ENCODE data around the gene OTX2.

The OTX2 gene

GRCh38 chr14:56829151-56829550 lies 18.9 kb upstream of the OTX2 start:
- Histone ChIP-seq H3K4me1 (ENCODE audit: control insufficient read depth, insufficient read depth, low read length, poor library complexity, severe bottlenecking) (no peaks in the 10 kb centered on the region), H3K27ac (ENCODE audit: insufficient read depth, low read length, poor library complexity, severe bottlenecking) (no peak overlapping the region), H3K4me3 (ENCODE audit: insufficient read depth, low read depth, low read length, poor library complexity, severe bottlenecking) (no peak overlapping the region), H3K27me3 (replicated peaks; ENCODE audit: control insufficient read depth, insufficient read depth, low read length, poor library complexity, severe bottlenecking) (no peaks in the 10 kb centered on the region), H3K9me3 (ENCODE audit: control insufficient read depth, low read length) (no peaks in the 10 kb centered on the region), H3K36me3 (ENCODE audit: control insufficient read depth, insufficient read depth, low read length) (no peaks in the 10 kb centered on the region)
- no peak for DNase-seq

GRCh38 chr14:56826214-56826613 lies 15.9 kb upstream of the OTX2 start:
- no peaks in the 10 kb centered on the region for H3K4me1 ChIP-seq (ENCODE audit: control insufficient read depth, insufficient read depth, low read length, poor library complexity, severe bottlenecking)
- no peaks in the 10 kb centered on the region for H3K36me3 ChIP-seq (ENCODE audit: control insufficient read depth, insufficient read depth, low read length)
- DNase-seq: no peak
- no peaks in the 10 kb centered on the region for H3K27me3 ChIP-seq (replicated peaks; ENCODE audit: control insufficient read depth, insufficient read depth, low read length, poor library complexity, severe bottlenecking)
- no peak overlapping the region for H3K4me3 ChIP-seq (ENCODE audit: insufficient read depth, low read depth, low read length, poor library complexity, severe bottlenecking)
- no peaks in the 10 kb centered on the region for H3K9me3 ChIP-seq (ENCODE audit: control insufficient read depth, low read length)
- H3K27ac ChIP-seq (ENCODE audit: insufficient read depth, low read length, poor library complexity, severe bottlenecking): no peak overlapping the region

DNA sequence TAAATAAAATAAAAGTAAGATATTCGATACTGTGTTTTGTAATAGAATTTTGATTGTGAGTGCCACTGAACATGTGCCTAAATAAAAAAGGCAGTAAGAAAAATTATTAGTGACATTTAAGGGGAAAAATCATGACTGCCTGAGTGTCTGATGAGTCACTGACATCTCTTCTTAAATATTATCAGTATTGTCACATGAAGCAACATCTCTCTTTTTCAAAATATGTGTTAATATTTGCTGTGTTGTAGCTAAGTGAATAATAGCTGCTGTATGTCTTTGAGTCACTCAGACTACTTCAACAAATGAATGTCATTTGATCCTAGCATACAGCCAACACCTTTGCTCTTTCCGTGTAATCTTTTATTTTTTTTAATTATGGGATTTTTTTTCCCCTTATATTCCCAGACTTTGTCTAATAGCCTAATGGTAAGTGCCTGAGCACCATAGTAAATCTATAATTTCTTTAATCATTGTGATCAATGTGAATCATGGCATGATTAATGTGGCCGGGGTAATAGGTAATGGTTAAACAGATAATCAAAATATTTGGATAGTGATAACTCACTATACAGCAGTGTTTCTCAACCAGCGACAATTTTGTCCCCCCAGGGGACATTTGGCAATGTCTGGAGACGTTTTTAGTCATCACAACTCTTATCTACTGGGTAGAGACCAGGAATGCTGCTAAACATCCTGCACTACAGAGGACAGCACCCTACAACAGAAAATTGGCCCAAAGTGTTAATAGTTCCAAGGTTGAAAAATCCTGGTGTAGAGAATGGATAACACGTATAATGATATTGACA lies 11.7 kb upstream of the OTX2 start:
- Histone ChIP-seq H3K27me3 (replicated peaks; ENCODE audit: control insufficient read depth, insufficient read depth, low read length, poor library complexity, severe bottlenecking) (peaks cover 6% of the 10 kb centered on the region), H3K36me3 (ENCODE audit: control insufficient read depth, insufficient read depth, low read length) (no peaks in the 10 kb centered on the region), H3K4me1 (ENCODE audit: control insufficient read depth, insufficient read depth, low read length, poor library complexity, severe bottlenecking) (no peaks in the 10 kb centered on the region), H3K4me3 (ENCODE audit: insufficient read depth, low read depth, low read length, poor library complexity, severe bottlenecking) (no peak overlapping the region), H3K27ac (ENCODE audit: insufficient read depth, low read length, poor library complexity, severe bottlenecking) (no peak overlapping the region), H3K9me3 (ENCODE audit: control insufficient read depth, low read length) (no peaks in the 10 kb centered on the region)
- DNase-seq: no peak

DNA sequence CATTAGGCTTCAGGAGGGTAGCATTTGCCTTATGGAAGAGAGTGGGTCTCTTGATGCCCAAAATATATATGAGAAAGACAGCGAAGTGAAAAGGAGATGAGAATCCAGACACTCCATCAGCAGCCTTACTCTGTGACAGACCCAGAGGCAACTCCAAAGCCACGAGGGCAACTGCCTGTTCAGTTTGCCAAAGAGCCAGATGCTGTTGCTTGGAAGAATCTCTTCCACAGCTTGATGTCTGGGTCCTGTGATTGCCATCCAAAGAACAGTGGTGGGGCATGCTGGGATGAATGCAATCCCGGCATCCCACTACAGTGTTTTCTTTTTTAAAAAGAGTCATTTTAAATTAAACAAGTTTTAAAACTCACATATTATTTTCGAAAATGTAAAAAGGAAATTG lies 10.9 kb upstream of the OTX2 start:
- H3K36me3 ChIP-seq (ENCODE audit: control insufficient read depth, insufficient read depth, low read length): no peaks in the 10 kb centered on the region
- no peak for DNase-seq
- no peaks in the 10 kb centered on the region for H3K9me3 ChIP-seq (ENCODE audit: control insufficient read depth, low read length)
- no peak overlapping the region for H3K4me3 ChIP-seq (ENCODE audit: insufficient read depth, low read depth, low read length, poor library complexity, severe bottlenecking)
- H3K4me1 ChIP-seq (ENCODE audit: control insufficient read depth, insufficient read depth, low read length, poor library complexity, severe bottlenecking): no peaks in the 10 kb centered on the region
- peaks cover 6% of the 10 kb centered on the region for H3K27me3 ChIP-seq (replicated peaks; ENCODE audit: control insufficient read depth, insufficient read depth, low read length, poor library complexity, severe bottlenecking)
- H3K27ac ChIP-seq (ENCODE audit: insufficient read depth, low read length, poor library complexity, severe bottlenecking): no peak overlapping the region

GRCh38 chr14:56817396-56817921 lies 7.2 kb upstream of the OTX2 start:
- H3K27me3 ChIP-seq (replicated peaks; ENCODE audit: control insufficient read depth, insufficient read depth, low read length, poor library complexity, severe bottlenecking): peaks cover 15% of the 10 kb centered on the region
- no peak for DNase-seq
- no peak overlapping the region for H3K27ac ChIP-seq (ENCODE audit: insufficient read depth, low read length, poor library complexity, severe bottlenecking)
- no peaks in the 10 kb centered on the region for H3K36me3 ChIP-seq (ENCODE audit: control insufficient read depth, insufficient read depth, low read length)
- no peaks in the 10 kb centered on the region for H3K9me3 ChIP-seq (ENCODE audit: control insufficient read depth, low read length)
- no peaks in the 10 kb centered on the region for H3K4me1 ChIP-seq (ENCODE audit: control insufficient read depth, insufficient read depth, low read length, poor library complexity, severe bottlenecking)
- H3K4me3 ChIP-seq (ENCODE audit: insufficient read depth, low read depth, low read length, poor library complexity, severe bottlenecking): no peak overlapping the region

GRCh38 chr14:56816574-56817391 lies 6.5 kb upstream of the OTX2 start:
- no peak for DNase-seq
- Histone ChIP-seq H3K4me3 (ENCODE audit: insufficient read depth, low read depth, low read length, poor library complexity, severe bottlenecking) (no peak overlapping the region), H3K9me3 (ENCODE audit: control insufficient read depth, low read length) (no peaks in the 10 kb centered on the region), H3K27me3 (replicated peaks; ENCODE audit: control insufficient read depth, insufficient read depth, low read length, poor library complexity, severe bottlenecking) (peaks cover 18% of the 10 kb centered on the region), H3K4me1 (ENCODE audit: control insufficient read depth, insufficient read depth, low read length, poor library complexity, severe bottlenecking) (no peaks in the 10 kb centered on the region), H3K27ac (ENCODE audit: insufficient read depth, low read length, poor library complexity, severe bottlenecking) (no peak overlapping the region), H3K36me3 (ENCODE audit: control insufficient read depth, insufficient read depth, low read length) (no peaks in the 10 kb centered on the region)

DNA sequence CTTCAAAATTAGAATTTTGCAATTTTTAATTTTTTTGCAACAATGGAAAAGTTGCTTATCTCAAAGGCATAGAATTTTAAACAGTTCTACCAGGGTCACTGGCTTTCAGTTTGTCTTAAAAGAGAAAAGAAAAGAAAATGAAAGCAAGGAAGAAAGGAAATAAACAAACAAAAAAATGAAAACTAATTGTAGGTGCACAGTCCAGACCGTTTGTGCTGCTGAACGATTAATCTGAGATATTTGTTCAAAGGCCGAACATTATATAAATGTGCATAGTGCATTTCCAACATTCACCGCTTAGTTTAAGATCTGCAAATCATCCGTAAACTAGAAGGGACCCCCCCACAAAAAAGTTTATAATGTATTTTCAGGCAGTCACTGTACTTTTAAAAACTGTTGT lies 5.5 kb upstream of the OTX2 start:
- DNase-seq: no peak
- no peaks in the 10 kb centered on the region for H3K36me3 ChIP-seq (ENCODE audit: control insufficient read depth, insufficient read depth, low read length)
- no peaks in the 10 kb centered on the region for H3K9me3 ChIP-seq (ENCODE audit: control insufficient read depth, low read length)
- H3K4me3 ChIP-seq (ENCODE audit: insufficient read depth, low read depth, low read length, poor library complexity, severe bottlenecking): no peak overlapping the region
- peaks cover 18% of the 10 kb centered on the region for H3K27me3 ChIP-seq (replicated peaks; ENCODE audit: control insufficient read depth, insufficient read depth, low read length, poor library complexity, severe bottlenecking)
- no peaks in the 10 kb centered on the region for H3K4me1 ChIP-seq (ENCODE audit: control insufficient read depth, insufficient read depth, low read length, poor library complexity, severe bottlenecking)
- H3K27ac ChIP-seq (ENCODE audit: insufficient read depth, low read length, poor library complexity, severe bottlenecking): no peak overlapping the region

DNA sequence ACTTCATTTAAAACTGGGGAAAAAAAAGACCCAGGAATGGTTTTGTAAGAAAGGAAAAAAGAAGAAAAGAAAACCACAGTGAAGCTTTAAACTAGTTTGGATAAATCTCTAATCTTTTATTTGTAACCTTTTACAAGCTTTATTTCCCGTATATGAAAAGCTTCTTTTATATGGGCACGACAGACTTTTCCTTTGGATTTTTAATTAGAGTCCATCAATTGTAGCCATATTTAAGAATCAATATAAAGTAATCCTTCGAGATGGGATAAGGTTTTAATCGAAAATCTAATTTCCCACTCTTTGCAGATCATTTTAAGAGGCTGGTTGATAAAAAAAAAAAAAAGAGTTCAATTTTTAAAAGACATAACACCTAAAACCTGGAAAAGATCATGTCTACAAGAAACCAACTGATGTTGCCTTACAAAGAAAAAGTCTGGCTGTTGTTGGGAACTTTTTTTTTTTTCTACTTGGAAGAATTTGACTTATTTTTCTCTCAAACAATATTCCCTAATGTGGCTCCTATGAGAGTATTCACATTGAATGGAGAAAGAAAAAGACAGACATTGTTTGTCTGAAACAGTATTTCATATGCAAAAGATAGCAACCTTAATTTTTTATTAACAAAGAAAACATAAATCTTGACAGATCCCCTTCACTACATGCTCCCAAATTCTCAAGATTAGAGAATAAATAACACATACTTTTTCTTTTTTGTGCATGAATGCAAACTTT lies 4.9 kb upstream of the OTX2 start:
- Histone ChIP-seq H3K9me3 (ENCODE audit: control insufficient read depth, low read length) (no peaks in the 10 kb centered on the region), H3K4me1 (ENCODE audit: control insufficient read depth, insufficient read depth, low read length, poor library complexity, severe bottlenecking) (no peaks in the 10 kb centered on the region), H3K27me3 (replicated peaks; ENCODE audit: control insufficient read depth, insufficient read depth, low read length, poor library complexity, severe bottlenecking) (peaks cover 18% of the 10 kb centered on the region), H3K27ac (ENCODE audit: insufficient read depth, low read length, poor library complexity, severe bottlenecking) (no peak overlapping the region), H3K4me3 (ENCODE audit: insufficient read depth, low read depth, low read length, poor library complexity, severe bottlenecking) (no peak overlapping the region), H3K36me3 (ENCODE audit: control insufficient read depth, insufficient read depth, low read length) (no peaks in the 10 kb centered on the region)
- DNase-seq: no peak

- Histone ChIP-seq H3K27me3 (replicated peaks; ENCODE audit: control insufficient read depth, insufficient read depth, low read length, poor library complexity, severe bottlenecking) (peaks cover 18% of the 10 kb centered on the region), H3K36me3 (ENCODE audit: control insufficient read depth, insufficient read depth, low read length) (no peaks in the 10 kb centered on the region), H3K9me3 (ENCODE audit: control insufficient read depth, low read length) (no peaks in the 10 kb centered on the region), H3K27ac (ENCODE audit: insufficient read depth, low read length, poor library complexity, severe bottlenecking) (no peak overlapping the region), H3K4me3 (ENCODE audit: insufficient read depth, low read depth, low read length, poor library complexity, severe bottlenecking) (no peak overlapping the region), H3K4me1 (ENCODE audit: control insufficient read depth, insufficient read depth, low read length, poor library complexity, severe bottlenecking) (no peaks in the 10 kb centered on the region)
- no peak for DNase-seq
Observed at GRCh38 chr14:56814519-56814959, 4.3 kb upstream of the OTX2 start.

All from effector memory CD4-positive, alpha-beta T cell (primary cell).